ENCODE data around the gene NXNL2. TPM values are rescaled to one million over a fixed set of nuclear protein-coding genes. Genes with fewer than 3 reads are reported as not detected.

Gene NXNL2
- total and polyA plus RNA-seq, 2 experiments from 2014 or later: 3.4 to 5.1 TPM

- no peak for TF ChIP-seq ZNF462 (CRISPR knock-in tag; IDR thresholded peaks at IDR 0.05)
- TF ChIP-seq ZNF331 (CRISPR knock-in tag; IDR thresholded peaks at IDR 0.05; ENCODE audit: low read depth): no peak
- TF ChIP-seq ETS1 (IDR thresholded peaks at IDR 0.05): no peak
- no peak for TF ChIP-seq EZH2 (IDR thresholded peaks at IDR 0.05; ENCODE audit: low read depth, unreplicated experiment)
Measured at GRCh38 chr9:88579050-88579715, 44.2 kb downstream of the NXNL2 start (continued).

- no peak overlapping the region for H3K27ac Mint-ChIP-seq
- no peak for TF ChIP-seq ZNF331 (CRISPR knock-in tag; IDR thresholded peaks at IDR 0.05; ENCODE audit: low read depth)
- TF ChIP-seq STAT1 (IDR thresholded peaks at IDR 0.05; ENCODE audit: unreplicated experiment): no peak
- no peak for TF ChIP-seq EZH2 (IDR thresholded peaks at IDR 0.05; ENCODE audit: low read depth, unreplicated experiment)
- TF ChIP-seq REST (IDR thresholded peaks at IDR 0.05; ENCODE audit: unreplicated experiment): no peak
- TF ChIP-seq POLR2AphosphoS5 (IDR thresholded peaks at IDR 0.05; ENCODE audit: low read depth): no peak
Measured at GRCh38 chr9:88580961-88581360, 46.0 kb downstream of the NXNL2 start.

More at GRCh38 chr9:88580961-88581360, 46.0 kb downstream of the NXNL2 start:
- Histone ChIP-seq H3K79me2 (replicated peaks; ENCODE audit: insufficient read depth) (no peaks in the 10 kb centered on the region), H3K27ac (ENCODE audit: low read depth) (no peak overlapping the region), H2AFZ (no peak overlapping the region), H3F3A (replicated peaks; ENCODE audit: low read depth) (no peaks in the 10 kb centered on the region), H3K4me1 (ENCODE audit: insufficient read depth) (no peaks in the 10 kb centered on the region), H3K9me2 (ENCODE audit: insufficient read depth) (peaks cover 3% of the 10 kb centered on the region; the same call in 1 of the 2 replicates), H3K4me2 (no peak overlapping the region), H3K27me3 (ENCODE audit: insufficient read depth) (no peaks in the 10 kb centered on the region), H3K4me3 (no peak overlapping the region), H3K36me3 (ENCODE audit: insufficient read depth) (no peaks in the 10 kb centered on the region), H4K20me1 (replicated peaks; ENCODE audit: insufficient read depth) (no peaks in the 10 kb centered on the region)
- DNase-seq (ENCODE audit: low spot score) (no peak), ATAC-seq (no peak)
- no peaks in the 10 kb centered on the region for H3K36me3 Mint-ChIP-seq (ENCODE audit: low read depth)
- no peak overlapping the region for H3K4me3 Mint-ChIP-seq
- H3K9me3 Mint-ChIP-seq: no peaks in the 10 kb centered on the region
- H3K27me3 Mint-ChIP-seq (ENCODE audit: insufficient read depth, low read depth, poor library complexity): peaks cover 6% of the 10 kb centered on the region
- 0 out of 3 replicates have a peak, but pooled peaks cover 6% of the 10 kb centered on the region for H3K4me1 Mint-ChIP-seq
